GM10266 (cell line): ENCODE results near the gene PCED1B.
"Not testable (repeated sequence)": the region's sequence is repeated elsewhere in the genome, so short reads cannot be mapped to it uniquely, and the experiment has no call there.

Experiments
- DNase-seq: peaks from one replicate; pipeline ENCODE4 v3.0.0; 2012; ENCODE audit errors: extremely low spot score
- CTCF ChIP-seq: IDR thresholded peaks from 2 replicates; pipeline ENCODE4 v1.5.1; 2012; ENCODE audit warnings: mild to moderate bottlenecking, low read depth; ENCODE audit not compliant: control insufficient read depth, insufficient read depth; ENCODE audit errors: missing control alignments

The PCED1B gene

GRCh38 chr12:47054659-47055058, 24.8 kb upstream of the PCED1B start:
- no peak for DNase-seq
- no peak for TF ChIP-seq CTCF

- DNase-seq: not testable (repeated sequence)
Measured at GRCh38 chr12:47055856-47056255, 23.6 kb upstream of the PCED1B start.

- DNase-seq: not testable (repeated sequence)
Measured at GRCh38 chr12:47056944-47057343, 22.5 kb upstream of the PCED1B start.

- DNase-seq: not testable (repeated sequence)
Measured at GRCh38 chr12:47058640-47059039, 20.8 kb upstream of the PCED1B start.

GRCh38 chr12:47065546-47065945, 13.9 kb upstream of the PCED1B start:
- no peak for DNase-seq
- no peak for TF ChIP-seq CTCF

GRCh38 chr12:47066278-47067025, 13.0 kb upstream of the PCED1B start:
- TF ChIP-seq CTCF: no peak
- DNase-seq: no peak

GRCh38 chr12:47067176-47067575, 12.2 kb upstream of the PCED1B start:
- TF ChIP-seq CTCF: no peak
- DNase-seq: no peak

- TF ChIP-seq CTCF: no peak
- DNase-seq: no peak
Measured at GRCh38 chr12:47067771-47068431, 11.5 kb upstream of the PCED1B start.

GRCh38 chr12:47068539-47068938, 10.9 kb upstream of the PCED1B start:
- no peak for DNase-seq
- TF ChIP-seq CTCF: no peak
